NCI-H2227 treated with DMSO at 0.1 percent for 48 hours (cell line): ENCODE data around the gene UNC13B.
"Not testable (repeated sequence)": the region's sequence is repeated elsewhere in the genome, so short reads cannot be mapped to it uniquely, and the experiment has no call there.

ENCODE experiments used
- DNase-seq: peaks from one replicate; lab custom pipeline; 2025; lab: John Stamatoyannopoulos, UW

The UNC13B gene

DNA sequence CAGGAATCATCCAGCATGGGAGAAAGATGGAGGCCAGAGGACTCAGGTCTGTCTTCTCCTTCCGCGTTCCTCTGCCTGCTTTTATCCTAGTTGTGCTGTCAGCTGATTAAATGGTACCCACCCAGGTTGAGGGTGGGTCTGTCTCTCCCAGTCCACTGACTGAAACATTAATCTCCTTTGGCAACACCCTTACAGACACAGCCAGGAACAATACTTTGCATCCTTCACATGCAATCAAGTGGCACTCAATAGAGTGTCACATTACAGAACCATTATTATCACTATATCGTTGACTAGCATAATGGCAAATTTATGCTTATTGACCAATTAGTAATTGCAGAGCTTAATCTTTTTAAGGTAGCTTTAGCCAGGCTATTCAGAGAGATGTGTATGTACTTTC, 64.8 kb downstream of the UNC13B start:
- peak; percentile 30 for DNase-seq

- DNase-seq: no peak
Observed at GRCh38 chr9:35227284-35227683, 65.5 kb downstream of the UNC13B start.

GRCh38 chr9:35229066-35229778, 67.4 kb downstream of the UNC13B start:
- DNase-seq: no peak

DNA sequence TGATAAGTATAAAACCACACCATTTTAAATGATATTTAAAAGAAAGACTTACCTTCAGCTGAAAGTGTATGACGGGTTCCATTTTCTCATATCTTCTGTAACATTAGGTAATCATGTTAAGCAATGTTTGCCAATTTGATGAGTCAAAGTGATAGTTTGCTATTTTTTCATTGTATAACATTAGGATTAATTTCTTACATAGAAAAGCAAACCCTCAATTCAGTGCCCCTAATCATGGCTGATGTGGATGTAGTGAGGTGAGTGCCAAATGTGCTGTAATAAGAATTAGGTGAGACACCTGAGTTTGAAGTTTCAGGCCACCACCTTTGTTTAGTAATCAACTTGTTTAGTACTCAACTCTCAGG, 68.0 kb downstream of the UNC13B start:
- no peak for DNase-seq

GRCh38 chr9:35232867-35233544, 71.2 kb downstream of the UNC13B start:
- DNase-seq: no peak

GRCh38 chr9:35236692-35237091, 74.9 kb downstream of the UNC13B start:
- DNase-seq: no peak

DNA sequence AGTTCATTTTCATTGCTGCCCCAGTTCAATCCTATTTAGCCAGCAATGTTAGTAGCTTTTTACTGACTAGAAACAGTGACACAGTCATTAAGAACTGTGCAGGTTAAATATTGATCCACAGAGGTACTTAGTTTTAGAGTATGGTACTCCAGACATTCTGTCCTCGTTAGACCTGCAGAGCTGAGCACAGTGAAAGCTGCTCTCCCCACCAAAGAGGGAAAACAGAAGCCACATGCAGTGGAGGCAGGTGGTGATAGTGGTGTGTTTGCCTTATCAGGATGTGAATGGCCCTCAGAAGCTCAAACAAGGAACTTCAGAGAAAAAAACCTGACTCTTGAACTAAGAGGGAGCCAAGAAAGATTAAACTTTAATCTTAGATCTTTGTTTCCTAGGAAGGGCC, 75.5 kb downstream of the UNC13B start:
- no peak for DNase-seq

DNA sequence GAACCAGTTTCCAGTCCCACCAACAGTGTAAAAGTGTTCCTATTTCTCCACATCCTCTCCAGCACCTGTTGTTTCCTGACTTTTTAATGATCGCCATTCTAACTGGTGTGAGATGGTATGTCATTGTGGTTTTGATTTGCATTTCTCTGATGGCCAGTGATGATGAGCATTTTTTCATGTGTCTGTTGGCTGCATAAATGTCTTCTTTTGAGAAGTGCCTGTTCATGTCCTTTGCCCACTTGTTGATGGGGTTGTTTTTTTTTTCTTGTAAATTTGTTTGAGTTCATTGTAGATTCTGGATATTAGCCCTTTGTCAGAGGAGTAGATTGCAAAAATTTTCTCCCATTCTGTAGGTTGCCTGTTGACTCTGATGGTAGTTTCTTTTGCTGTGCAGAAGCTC, 84.1 kb downstream of the UNC13B start:
- not testable (repeated sequence) for DNase-seq

- no peak for DNase-seq
Observed at GRCh38 chr9:35253075-35253474, 91.3 kb downstream of the UNC13B start.

GRCh38 chr9:35254237-35254636, 92.4 kb downstream of the UNC13B start:
- DNase-seq: no peak

DNA sequence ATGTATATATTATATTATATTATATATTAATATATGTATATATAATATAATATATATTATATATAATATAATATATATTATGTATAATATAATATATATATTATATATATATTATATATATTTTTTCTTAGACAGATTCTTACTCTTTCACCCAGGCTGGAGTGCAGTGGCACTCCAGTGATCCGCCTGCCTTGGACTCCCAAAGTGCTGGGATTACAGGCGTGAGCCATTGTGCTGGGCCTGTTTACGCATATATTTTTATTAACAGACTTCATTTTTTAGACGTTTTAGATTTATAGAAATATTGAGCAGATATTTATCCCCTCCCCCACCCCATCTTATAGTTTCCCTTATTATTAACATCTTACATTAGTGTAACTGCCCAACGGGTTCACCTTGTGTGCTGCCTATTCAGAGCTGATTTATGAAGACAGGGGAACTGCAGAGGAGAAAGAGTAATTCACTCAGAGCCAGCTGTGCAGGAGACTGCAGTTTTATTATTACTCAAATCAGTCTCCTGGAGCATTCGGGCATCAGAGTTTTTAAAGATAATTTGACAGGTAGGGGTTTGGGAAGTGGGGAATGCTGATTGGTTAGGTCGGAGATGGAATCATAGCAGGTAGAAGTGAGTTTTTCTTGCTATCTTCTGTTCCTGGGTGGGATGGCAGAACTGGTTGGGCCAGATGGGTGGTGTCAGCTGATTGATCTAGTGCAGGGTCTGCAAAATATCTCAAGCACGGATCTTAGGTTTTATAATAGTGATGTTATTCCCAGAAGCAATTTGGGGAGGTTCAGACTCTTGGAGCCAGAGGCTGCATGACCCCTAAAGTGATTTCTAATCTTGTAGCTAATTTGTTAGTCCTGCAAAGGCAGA, 93.4 kb downstream of the UNC13B start:
- DNase-seq: peak; percentile 23

- no peak for DNase-seq
Observed at GRCh38 chr9:35257986-35258659, 96.3 kb downstream of the UNC13B start.

DNA sequence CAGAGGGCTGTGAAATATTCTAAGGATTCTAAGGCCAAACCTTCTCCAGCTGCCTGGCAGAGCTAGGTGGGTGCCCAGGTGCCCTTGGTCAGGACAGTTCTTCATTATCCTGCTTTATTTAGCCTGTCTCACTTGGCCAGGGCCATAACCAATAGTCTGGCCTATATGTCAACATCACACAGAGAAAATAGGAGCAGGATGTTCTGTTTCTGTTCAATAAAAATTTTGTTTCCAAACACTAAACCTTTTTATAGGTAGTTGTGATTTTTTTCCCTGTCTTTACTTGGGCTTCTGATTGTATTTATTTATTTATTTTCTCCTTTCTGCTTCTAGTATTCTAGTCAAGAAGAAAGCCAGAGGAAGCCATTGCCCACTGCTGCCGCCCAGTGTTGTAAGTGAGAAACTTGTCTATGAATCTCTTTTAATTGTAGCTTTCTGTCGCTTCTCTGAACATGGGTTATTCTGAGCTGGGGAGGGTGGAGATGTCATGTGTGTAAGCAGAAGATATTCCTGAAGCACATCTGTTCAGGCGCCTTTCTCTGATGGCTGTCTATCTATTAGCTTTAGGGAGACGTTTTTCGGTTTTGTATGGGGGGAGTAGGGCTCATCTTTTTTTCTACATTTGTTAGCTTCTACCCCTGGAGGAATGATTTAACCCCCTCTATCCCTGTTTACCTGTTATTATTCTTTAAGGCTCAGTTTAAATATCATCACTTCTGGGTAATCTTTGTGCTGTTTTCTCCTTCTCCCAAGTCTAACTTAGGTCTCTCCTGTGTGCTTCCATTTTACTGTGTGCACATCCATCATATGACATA, 97.1 kb downstream of the UNC13B start:
- DNase-seq: peak; percentile 67

DNA sequence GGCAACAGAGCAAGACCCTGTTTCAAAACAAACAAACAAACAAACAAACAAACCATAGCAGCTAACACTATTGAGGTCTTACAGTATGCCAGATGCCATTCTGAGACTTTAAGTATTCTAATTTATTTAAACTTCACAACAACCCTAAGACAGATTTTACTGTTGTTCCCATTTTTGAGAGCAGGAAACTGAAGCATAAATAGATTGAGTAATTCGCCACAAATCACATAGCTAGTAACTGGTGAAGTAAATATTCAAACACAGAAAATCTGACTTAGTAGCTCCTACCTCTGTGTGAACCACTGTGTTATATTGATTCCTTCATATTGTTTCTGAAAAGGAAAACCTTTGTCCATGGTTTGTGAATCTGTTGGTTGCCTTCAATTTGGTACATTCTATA, 98.4 kb downstream of the UNC13B start:
- DNase-seq: no peak

- DNase-seq: no peak
Observed at GRCh38 chr9:35262064-35262463, 100.3 kb downstream of the UNC13B start.

- no peak for DNase-seq
Observed at GRCh38 chr9:35267710-35268109, 105.9 kb downstream of the UNC13B start.

- DNase-seq: no peak
Observed at GRCh38 chr9:35269919-35270318, 108.1 kb downstream of the UNC13B start.

DNA sequence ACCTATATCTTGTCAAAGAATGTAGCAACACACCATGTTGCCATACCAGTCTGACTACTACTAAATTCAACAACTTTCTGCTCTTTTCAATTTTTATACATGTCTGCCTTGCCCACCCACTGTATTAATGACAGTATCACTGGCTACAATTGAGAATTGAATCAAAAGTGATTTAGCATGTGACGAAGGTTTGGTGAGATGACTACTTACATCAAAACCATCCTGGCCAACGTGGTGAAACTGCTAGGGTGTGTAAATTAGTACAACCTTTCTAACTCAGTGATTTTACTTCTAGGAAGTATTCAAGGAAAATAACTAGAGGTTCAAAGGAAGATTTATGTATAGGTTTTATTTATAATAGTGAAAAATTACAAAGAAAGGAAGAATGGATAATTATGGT, 109.8 kb downstream of the UNC13B start:
- DNase-seq: no peak

DNA sequence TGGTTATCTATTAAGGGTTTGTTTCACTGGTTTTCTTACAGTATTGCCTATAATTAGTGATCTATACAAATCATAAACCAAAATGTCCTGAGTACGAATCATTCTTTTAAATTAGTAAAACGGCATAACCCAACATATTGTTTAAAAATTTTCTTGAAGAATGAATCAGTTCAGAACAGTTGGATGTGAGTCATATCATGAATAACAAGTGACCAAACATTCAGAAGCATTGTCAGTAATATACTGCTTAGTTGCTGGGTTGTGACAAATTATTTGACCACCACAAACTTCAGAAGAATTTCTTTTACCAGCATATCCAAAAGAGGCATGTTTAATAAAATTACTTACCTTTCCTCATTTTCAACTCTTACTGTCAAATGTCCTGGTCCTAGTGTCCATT, 111.2 kb downstream of the UNC13B start:
- DNase-seq: no peak

DNA sequence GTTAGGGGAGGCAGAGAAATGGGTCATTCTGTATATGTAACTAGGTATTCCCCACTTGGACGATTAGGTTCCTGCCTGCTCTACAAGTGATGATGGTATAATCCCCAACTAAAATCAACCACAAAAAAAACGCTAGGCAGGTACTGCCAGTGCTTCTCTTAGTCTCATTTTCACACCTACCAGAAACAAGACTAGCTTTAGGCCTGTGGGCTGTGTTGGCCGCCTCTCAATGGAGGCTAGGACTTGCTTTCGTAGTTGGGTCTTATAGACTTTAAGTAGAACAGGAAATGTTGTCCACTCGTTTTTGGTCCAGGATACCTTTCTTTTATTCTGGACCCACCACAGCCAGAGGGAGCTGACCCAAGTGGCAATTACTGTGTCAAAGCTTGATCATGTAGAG, 111.8 kb downstream of the UNC13B start:
- DNase-seq: no peak

DNA sequence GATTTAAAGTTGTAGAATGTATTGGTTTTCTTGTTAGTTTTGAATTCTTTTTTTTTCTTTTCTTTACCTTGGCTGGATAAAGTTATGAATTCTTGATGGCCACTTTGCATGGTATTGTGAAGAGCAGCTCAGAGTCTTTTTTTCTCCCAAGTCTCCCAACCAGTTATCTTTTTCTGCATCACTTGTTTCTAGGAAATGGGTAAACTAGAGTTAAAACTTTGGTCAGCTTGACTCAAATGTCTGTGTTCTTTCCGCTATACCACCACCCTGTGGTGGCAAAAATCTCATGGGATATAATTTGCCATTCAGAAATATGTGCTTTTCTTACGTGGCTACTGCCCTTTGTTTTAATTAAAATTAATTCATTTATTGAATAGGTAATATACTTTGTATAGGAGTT, 113.2 kb downstream of the UNC13B start:
- no peak for DNase-seq

DNA sequence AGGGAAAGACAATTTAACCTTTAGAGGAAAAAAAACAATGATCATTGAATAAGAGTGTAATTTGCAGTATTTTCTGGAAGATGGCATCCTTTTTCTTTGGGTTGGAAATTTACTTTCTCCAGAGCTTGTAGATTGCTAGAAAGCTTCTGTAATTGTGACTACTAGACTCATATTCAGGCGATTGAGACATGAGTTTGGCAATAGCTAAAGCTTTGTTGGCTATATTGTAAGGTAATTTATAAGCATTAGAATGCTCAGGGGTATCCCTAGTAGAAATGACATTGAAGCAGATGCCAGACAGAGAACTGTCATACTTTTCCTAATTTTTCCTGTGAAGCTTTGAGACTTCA, 115.3 kb downstream of the UNC13B start:
- no peak for DNase-seq
